ENCODE data around the gene STPG2.

DNA sequence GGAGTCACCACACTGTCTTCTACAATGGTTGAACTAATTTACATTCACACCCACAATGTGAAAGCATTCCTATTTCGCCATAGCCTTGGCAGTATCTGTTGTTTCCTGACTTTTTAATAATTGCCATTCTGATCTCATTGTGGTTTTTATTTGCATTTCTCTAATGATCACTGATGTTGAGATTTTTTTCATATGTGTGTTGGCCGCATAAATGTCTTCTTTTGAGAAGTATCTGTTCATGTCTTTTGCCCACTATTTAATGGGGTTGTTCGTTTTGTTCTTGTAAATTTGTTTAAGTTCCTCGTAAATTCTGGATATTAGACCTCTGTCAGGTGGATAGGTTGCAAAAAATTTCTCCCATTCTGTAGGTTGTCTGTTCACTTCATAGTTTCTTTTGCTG lies 519.1 kb downstream of the STPG2 start:
- TF ChIP-seq BHLHE40 (IDR thresholded peaks at IDR 0.05; ENCODE audit: borderline replicate concordance) (no peak), CTBP1 (IDR thresholded peaks at IDR 0.05; ENCODE audit: borderline replicate concordance) (no peak), FOXM1 (IDR thresholded peaks at IDR 0.05; ENCODE audit: borderline replicate concordance) (no peak), FOXK2 (IDR thresholded peaks at IDR 0.05) (no peak), SP1 (IDR thresholded peaks at IDR 0.05) (no peak), NFRKB (IDR thresholded peaks at IDR 0.05) (no peak), FOXA1 (IDR thresholded peaks at IDR 0.05) (no peak), ARNT (IDR thresholded peaks at IDR 0.05) (no peak), HDGF (IDR thresholded peaks at IDR 0.05; ENCODE audit: borderline replicate concordance) (no peak), ELF4 (IDR thresholded peaks at IDR 0.05) (no peak)
- TF ChIP-seq, protein P1, sequence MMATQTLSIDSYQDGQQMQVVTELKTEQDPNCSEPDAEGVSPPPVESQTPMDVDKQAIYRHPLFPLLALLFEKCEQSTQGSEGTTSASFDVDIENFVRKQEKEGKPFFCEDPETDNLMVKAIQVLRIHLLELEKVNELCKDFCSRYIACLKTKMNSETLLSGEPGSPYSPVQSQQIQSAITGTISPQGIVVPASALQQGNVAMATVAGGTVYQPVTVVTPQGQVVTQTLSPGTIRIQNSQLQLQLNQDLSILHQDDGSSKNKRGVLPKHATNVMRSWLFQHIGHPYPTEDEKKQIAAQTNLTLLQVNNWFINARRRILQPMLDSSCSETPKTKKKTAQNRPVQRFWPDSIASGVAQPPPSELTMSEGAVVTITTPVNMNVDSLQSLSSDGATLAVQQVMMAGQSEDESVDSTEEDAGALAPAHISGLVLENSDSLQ (IDR thresholded peaks at IDR 0.05) = no peak

Measured in HEK293T (cell line).